ENCODE results near the gene KPTN.

- TF ChIP-seq EZH2 (IDR thresholded peaks at IDR 0.05; ENCODE audit: insufficient read depth, poor library complexity, severe bottlenecking), result no peak
- TF ChIP-seq EZH2phosphoT487 (IDR thresholded peaks at IDR 0.05; ENCODE audit: insufficient read depth, low read depth), result no peak
Measured at GRCh38 chr19:47514151-47514868, 30.3 kb upstream of the KPTN start.
